Pancreas (tissue), 10 donors: Measurements from ENCODE around the gene DOCK1. TPM values are rescaled to one million over a fixed set of nuclear protein-coding genes. Genes with fewer than 3 reads are reported as not detected.

Source experiments
- ATAC-seq, 4 donors: fragments of 200-7000 bp; cut with Tn5 transposase; one replicate each; pipeline versions ENCODE4 v1.8.0 to v1.9.1; 2020; ENCODE audit warnings: mild to moderate bottlenecking in 4 of 4, moderate library complexity in 4 of 4
- DNase-seq, 6 donors: peaks; one replicate each; pipeline ENCODE4 v3.0.0-alpha.2; 2020
- FAIRE-seq: peaks from 2 replicates; lab custom pipeline; 2012; peaks lifted over from hg19 to GRCh38; lab: Jason Lieb, UNC
- H3K27ac ChIP-seq, 4 donors: fragments of 200-600 bp; sonication (generic); 1 replicate in 3 of 4; 2 replicates in 1 of 4; pipeline versions ENCODE4 v1.5.0 to v1.8.0; 2020
- H3K27me3 ChIP-seq, 4 donors: fragments of 200-600 bp; one replicate each; pipeline ENCODE4 v1.8.0; 2021
- H3K36me3 ChIP-seq, 3 donors: fragments of 200-600 bp; sonication (generic) in 1 of 3; one replicate each; pipeline versions ENCODE4 v1.5.0 to v1.8.0; 2020 to 2021
- H3K4me1 ChIP-seq, 3 donors: fragments of 200-600 bp; one replicate each; pipeline ENCODE4 v1.8.0; 2021
- H3K4me3 ChIP-seq, 4 donors: fragments of 200-600 bp; sonication (generic) in 2 of 4; one replicate each; pipeline versions ENCODE4 v1.5.0 to v1.8.0; 2020 to 2021
- H3K9me3 ChIP-seq, 4 donors: fragments of 200-600 bp; one replicate each; pipeline ENCODE4 v1.8.0; 2021
- CTCF ChIP-seq, 4 donors: fragments of 200-600 bp; sonication (generic) in 3 of 4; IDR thresholded peaks; one replicate each; pipeline versions ENCODE4 v1.5.0 to v1.8.0; 2021; ENCODE audit warnings: antibody characterized with exemption in 4 of 4
- WGBS, 2 donors: extraction: QIAGEN DNeasy Blood & Tissue Kit; methylation state at CpG; one replicate each; pipeline ENCODE4 v1.1.7; 2013; 5-methylcytosine and 5-hydroxymethylcytosine counted together
- intact Hi-C, 3 donors: fragments of 100-400 bp; cut with DNase I; formaldehyde crosslinking; loops; one replicate each; pipeline versions ENCODE4 v1.11.1 to v1.14.2; 2022
- polyA plus RNA-seq, 2 donors: library from polyadenylated mRNA; stranded (reverse); fragments of 200-250 nt; gene quantifications; one replicate each; pipeline ENCODE4 v1.2.3, GENCODE V29; 2013
- total RNA-seq, 6 donors: library from RNA; stranded (reverse); fragmentation: NEBNext Ultra II Directional in 4 of 6; extraction: Animal tissue kit (Norgen Biotek cat#: 25700) in 4 of 6; gene quantifications; one replicate each; pipeline versions ENCODE4 v1.2.1 to v1.2.4, GENCODE V29; 2021 to 2023
- donor health status: healthy with polysubstance abuse.
- donor health status: DM: no; HTN: no; CAD: no; lungs with moderate emphysema.
- donor health status: DM: no; HTN: no; CAD: no.
- donor health status: control.
- donor health status: control.
- donor health status: Bipolar disorder and iron deficiency.
- donor health status: DM: yes; HTN: yes; CAD: no.
- donor health status: DM: no; HTN: no; CAD: no.
- donor health status: DM: no; HTN: no; CAD: no.
- donor health status: DM: yes; HTN: yes; CAD: no.

DOCK1 gene
- total and polyA plus RNA-seq, 8 donors: 12.1 to 38.6 (median 24.2) TPM

GRCh38 chr10:127276794-127277462, 371.7 kb downstream of the DOCK1 start:
- no peak for ATAC-seq
- peaks cover 0 to 4% (median 0%) of the 10 kb centered on the region in 3 donors for H3K4me1 ChIP-seq
- H3K36me3 ChIP-seq: peaks cover 0 to under 1% (median 0%) of the 10 kb centered on the region in 3 donors
- TF ChIP-seq CTCF (IDR thresholded peaks at IDR 0.05): no peak
- no peak for FAIRE-seq
- no peak for DNase-seq
- H3K27ac ChIP-seq: no peak overlapping the region
- WGBS, 2 donors: 73 to 75% methylated on average over 4 of the region's 4 CpGs
- intact Hi-C loops: no loop called here
- H3K4me3 ChIP-seq: no peak overlapping the region
- no peaks in the 10 kb centered on the region for H3K27me3 ChIP-seq
- H3K9me3 ChIP-seq: no peaks in the 10 kb centered on the region

GRCh38 chr10:127278001-127278400, 372.8 kb downstream of the DOCK1 start:
- intact Hi-C loops: no loop called here
- DNase-seq (no peak), FAIRE-seq (no peak), ATAC-seq (peak in 3 of 4 donors; percentile 53 to 71 (median 55))
- H3K9me3 ChIP-seq: no peaks in the 10 kb centered on the region
- H3K4me1 ChIP-seq: peaks cover 0 to 4% (median 0%) of the 10 kb centered on the region in 3 donors
- WGBS, 2 donors: 64 to 67% methylated on average over 5 of the region's 5 CpGs
- H3K27me3 ChIP-seq: no peaks in the 10 kb centered on the region
- no peak overlapping the region for H3K27ac ChIP-seq
- TF ChIP-seq CTCF (IDR thresholded peaks at IDR 0.05): no peak
- no peaks in the 10 kb centered on the region for H3K36me3 ChIP-seq
- H3K4me3 ChIP-seq: no peak overlapping the region

- WGBS, 2 donors: 53 to 60% methylated on average over 5 of the region's 5 CpGs
- FAIRE-seq: no peak
- Histone ChIP-seq H3K27me3 (no peaks in the 10 kb centered on the region), H3K4me1 (peaks cover 0 to 4% (median 0%) of the 10 kb centered on the region in 3 donors), H3K27ac (peak overlapping the region in 1 of 4 donors; percentile 8), H3K4me3 (no peak overlapping the region), H3K36me3 (no peaks in the 10 kb centered on the region), H3K9me3 (no peaks in the 10 kb centered on the region)
- ATAC-seq: peak in 3 of 4 donors; percentile 56 to 65 (median 57)
- intact Hi-C loops: no loop called here
- DNase-seq: no peak
- no peak for TF ChIP-seq CTCF (IDR thresholded peaks at IDR 0.05)
Measured at GRCh38 chr10:127279334-127279774, 374.1 kb downstream of the DOCK1 start.

- DNase-seq: no peak
- intact Hi-C loops: no loop called here
- WGBS, 2 donors: 96 to 98% methylated on average over 4 of the region's 4 CpGs
- no peak for TF ChIP-seq CTCF (IDR thresholded peaks at IDR 0.05)
- H3K27me3 ChIP-seq: no peaks in the 10 kb centered on the region
- H3K27ac ChIP-seq: no peak overlapping the region
- H3K36me3 ChIP-seq: no peaks in the 10 kb centered on the region
- H3K4me1 ChIP-seq: peaks cover 0 to 4% (median 0%) of the 10 kb centered on the region in 3 donors
- H3K4me3 ChIP-seq: no peak overlapping the region
- H3K9me3 ChIP-seq: no peaks in the 10 kb centered on the region
- no peak for FAIRE-seq
- ATAC-seq: no peak
Measured at GRCh38 chr10:127280446-127280845, 375.2 kb downstream of the DOCK1 start.

- no peak overlapping the region for H3K27ac ChIP-seq
- no peak overlapping the region for H3K4me3 ChIP-seq
- 87 to 92% methylated on average over 4 of the region's 4 CpGs for WGBS, 2 donors
- DNase-seq (no peak), ATAC-seq (no peak), FAIRE-seq (no peak)
- no peak for TF ChIP-seq CTCF (IDR thresholded peaks at IDR 0.05)
- H3K27me3 ChIP-seq: no peaks in the 10 kb centered on the region
- H3K4me1 ChIP-seq: peaks cover 0 to 4% (median 0%) of the 10 kb centered on the region in 3 donors
- intact Hi-C loops: no loop called here
- no peaks in the 10 kb centered on the region for H3K9me3 ChIP-seq
- H3K36me3 ChIP-seq: no peaks in the 10 kb centered on the region
Measured at GRCh38 chr10:127283017-127283416, 377.8 kb downstream of the DOCK1 start.
